Measurements from ENCODE around the gene LRG1. TPM values are rescaled to one million over a fixed set of nuclear protein-coding genes. Genes with fewer than 3 reads are reported as not detected.

The LRG1 gene
- total and polyA plus RNA-seq, 9 donors = 0.33 to 7.6 (median 2.7) TPM

GRCh38 chr19:4582980-4583842, 43.4 kb upstream of the LRG1 start:
- WGBS, 3 donors = 54 to 60% (median 59%) methylated on average over 16 of the region's 16 CpGs
- Histone ChIP-seq H3K27ac (no peak overlapping the region), H3K27me3 (peaks cover 4% of the 10 kb centered on the region), H3K9me3 (no peaks in the 10 kb centered on the region), H3K36me3 (no peaks in the 10 kb centered on the region), H3K4me1 (ENCODE audit: insufficient read depth) (peaks cover 2% of the 10 kb centered on the region), H3K4me3 (no peak overlapping the region)
- no peak for DNase-seq
- intact Hi-C loops (cut with DNase I) = no loop called here
- TF ChIP-seq POLR2A (IDR thresholded peaks at IDR 0.05) = no peak

- no peak for TF ChIP-seq POLR2A (IDR thresholded peaks at IDR 0.05)
- no peak for TF ChIP-seq CTCF (IDR thresholded peaks at IDR 0.05)
- no peak for TF ChIP-seq EP300 (IDR thresholded peaks at IDR 0.05)
- no peak for DNase-seq
- Histone ChIP-seq H3K9me3 (no peaks in the 10 kb centered on the region), H3K4me1 (ENCODE audit: insufficient read depth) (peaks cover 2% of the 10 kb centered on the region), H3K27ac (no peak overlapping the region), H3K36me3 (no peaks in the 10 kb centered on the region), H3K4me3 (no peak overlapping the region), H3K27me3 (peaks cover 4% of the 10 kb centered on the region)
- intact Hi-C loops (cut with DNase I) = no loop called here
- 10 to 25% (median 23%) methylated on average over 19 to 56 of the region's 57 CpGs for WGBS, 3 donors
Observed at GRCh38 chr19:4581666-4582553, 42.1 kb upstream of the LRG1 start.

GRCh38 chr19:4580961-4581665, 41.3 kb upstream of the LRG1 start:
- no peak overlapping the region for H3K27ac ChIP-seq
- H3K9me3 ChIP-seq = no peaks in the 10 kb centered on the region
- peak overlapping the region; percentile 0 for H3K4me3 ChIP-seq
- DNase-seq = no peak
- no peak for TF ChIP-seq EP300 (IDR thresholded peaks at IDR 0.05)
- no peak for TF ChIP-seq CTCF (IDR thresholded peaks at IDR 0.05)
- no peak for TF ChIP-seq POLR2A (IDR thresholded peaks at IDR 0.05)
- peaks cover 4% of the 10 kb centered on the region for H3K27me3 ChIP-seq
- H3K36me3 ChIP-seq = no peaks in the 10 kb centered on the region
- peaks cover 2% of the 10 kb centered on the region for H3K4me1 ChIP-seq (ENCODE audit: insufficient read depth)
- 0 to 4% (median 3%) methylated on average over 18 to 62 of the region's 62 CpGs for WGBS, 3 donors
- intact Hi-C loops (cut with DNase I) = no loop called here

- no peak overlapping the region for H3K27ac ChIP-seq
- peaks cover 4% of the 10 kb centered on the region for H3K27me3 ChIP-seq
- peaks cover 4% of the 10 kb centered on the region for H3K4me1 ChIP-seq (ENCODE audit: insufficient read depth)
- H3K9me3 ChIP-seq = no peaks in the 10 kb centered on the region
- DNase-seq = no peak
- no peaks in the 10 kb centered on the region for H3K36me3 ChIP-seq
- intact Hi-C loops (cut with DNase I) = no loop called here
- TF ChIP-seq CTCF (IDR thresholded peaks at IDR 0.05) (no peak), EP300 (IDR thresholded peaks at IDR 0.05) (no peak), POLR2A (IDR thresholded peaks at IDR 0.05) (no peak)
- WGBS, 3 donors = 4 to 5% (median 4%) methylated on average over 38 to 50 of the region's 50 CpGs
- H3K4me3 ChIP-seq = peak overlapping the region; percentile 0
Observed at GRCh38 chr19:4580021-4580901, 40.4 kb upstream of the LRG1 start.

Measured in ovary (tissue), 9 donors.